CMK (cell line): Measurements from ENCODE around the gene A2M.

Experiments
- DNase-seq: peaks from one replicate; pipeline ENCODE4 v3.0.0-alpha.2; 2010; ENCODE audit warnings: low read depth

A2M gene

DNA sequence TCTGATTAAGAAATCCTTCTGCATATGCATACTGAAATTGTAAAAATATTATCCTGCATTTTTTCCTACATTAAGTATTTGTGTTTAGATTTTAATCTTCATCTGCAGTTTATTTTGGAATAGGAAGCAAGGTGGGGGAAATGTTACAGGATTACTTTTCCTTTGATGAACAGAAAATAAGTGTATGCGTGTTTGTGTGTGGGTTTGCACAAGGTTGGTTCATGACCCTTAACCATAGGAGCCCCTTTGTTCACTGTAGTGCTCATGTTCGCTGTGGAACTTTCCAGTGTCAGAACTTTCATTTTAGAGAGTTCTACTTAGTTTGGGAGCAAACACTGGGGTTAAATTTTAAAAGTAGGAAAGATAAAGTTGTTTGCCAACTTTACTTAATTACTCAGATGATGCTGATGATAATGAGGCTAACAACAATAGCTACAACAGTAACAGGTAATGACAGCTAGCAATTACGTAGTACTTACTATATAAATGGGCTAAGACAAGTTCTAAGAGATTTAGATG, 6.4 kb upstream of the A2M start:
- no peak for DNase-seq

DNA sequence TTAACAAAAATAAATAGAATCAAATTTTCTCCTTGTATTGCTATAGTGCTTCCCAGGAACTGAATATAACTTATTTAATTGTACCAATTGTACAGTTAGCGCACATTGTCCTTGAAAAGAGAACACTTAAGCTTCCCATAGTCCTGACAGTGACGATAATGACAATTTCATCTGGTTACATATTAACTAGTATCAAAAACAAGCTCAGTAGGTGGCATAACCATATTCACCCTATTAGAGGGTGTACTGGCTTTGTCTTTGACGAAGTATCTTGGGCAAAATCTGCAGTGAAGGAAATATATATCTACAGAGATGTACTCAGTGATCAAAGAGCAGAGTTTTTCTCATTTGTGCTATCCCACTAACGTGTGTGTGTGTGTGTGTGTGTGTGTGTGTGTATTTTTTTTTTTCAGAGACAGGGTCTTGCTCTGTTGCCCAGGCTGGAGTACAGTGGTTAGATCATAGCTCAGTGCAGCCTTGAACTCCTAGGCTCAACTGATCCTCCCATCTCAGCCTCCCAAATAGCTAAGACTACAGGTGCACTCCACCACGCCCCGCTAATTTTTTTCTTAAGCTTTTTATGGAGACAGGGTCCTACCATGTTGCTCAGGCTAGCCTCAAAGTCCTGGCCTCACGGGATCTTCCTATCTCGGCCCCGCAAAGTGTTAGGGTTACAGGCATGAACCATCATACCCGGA, 4.9 kb upstream of the A2M start:
- DNase-seq = no peak

DNA sequence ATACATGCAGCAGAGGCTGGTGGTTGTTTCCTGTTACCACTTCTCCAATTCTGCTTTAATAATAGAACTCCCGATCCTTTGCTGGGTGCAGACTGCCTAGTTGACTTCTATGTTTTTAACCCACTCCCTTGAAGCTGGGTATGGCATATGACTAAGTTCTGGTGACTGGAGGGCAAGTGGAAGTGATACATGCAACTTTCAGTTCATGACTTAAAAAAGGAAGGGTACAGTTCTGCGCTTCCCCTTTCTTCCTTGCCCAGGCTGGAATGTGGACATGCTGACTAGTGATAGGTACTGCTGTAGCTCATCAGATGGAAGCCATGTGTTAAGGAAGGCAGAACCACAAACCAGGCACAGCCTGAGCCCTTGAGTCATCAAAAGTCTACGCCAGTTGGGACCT, 2.4 kb upstream of the A2M start:
- DNase-seq = peak; percentile 75

DNA sequence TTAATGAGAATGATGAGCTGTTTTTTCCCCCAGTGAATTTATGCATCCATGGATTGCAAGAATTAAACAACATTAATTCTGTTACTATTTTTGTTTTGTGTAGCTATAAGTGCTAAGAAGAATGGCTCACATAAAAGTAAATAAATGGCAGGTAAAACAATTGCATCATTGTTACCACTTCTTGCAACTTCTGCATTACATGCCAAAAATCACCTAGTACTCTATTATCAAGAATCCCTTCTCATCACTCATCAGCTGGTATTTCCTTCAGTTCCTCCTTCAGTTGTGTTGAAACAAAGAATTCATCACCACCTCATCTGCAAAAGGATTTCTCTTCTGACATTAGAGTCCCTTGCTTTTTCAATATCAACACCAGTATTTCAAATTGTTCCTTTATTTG, 773 bp downstream of the A2M start:
- DNase-seq = no peak

DNA sequence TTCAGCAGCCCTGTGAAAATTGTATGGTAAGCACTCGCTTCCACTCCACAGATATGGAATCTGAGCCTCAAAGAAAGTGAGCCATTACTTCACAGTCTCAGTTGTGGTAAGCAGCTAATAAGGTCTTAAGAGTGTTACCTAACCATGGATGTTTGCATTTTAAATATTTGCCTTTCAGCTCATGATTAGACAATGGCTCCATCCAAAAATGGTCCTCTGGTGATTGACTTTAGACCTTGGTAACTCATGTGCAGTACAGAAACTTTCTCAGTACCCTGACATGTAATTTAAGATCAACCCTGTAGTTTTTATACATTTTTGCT, 1.8 kb downstream of the A2M start:
- DNase-seq = no peak

DNA sequence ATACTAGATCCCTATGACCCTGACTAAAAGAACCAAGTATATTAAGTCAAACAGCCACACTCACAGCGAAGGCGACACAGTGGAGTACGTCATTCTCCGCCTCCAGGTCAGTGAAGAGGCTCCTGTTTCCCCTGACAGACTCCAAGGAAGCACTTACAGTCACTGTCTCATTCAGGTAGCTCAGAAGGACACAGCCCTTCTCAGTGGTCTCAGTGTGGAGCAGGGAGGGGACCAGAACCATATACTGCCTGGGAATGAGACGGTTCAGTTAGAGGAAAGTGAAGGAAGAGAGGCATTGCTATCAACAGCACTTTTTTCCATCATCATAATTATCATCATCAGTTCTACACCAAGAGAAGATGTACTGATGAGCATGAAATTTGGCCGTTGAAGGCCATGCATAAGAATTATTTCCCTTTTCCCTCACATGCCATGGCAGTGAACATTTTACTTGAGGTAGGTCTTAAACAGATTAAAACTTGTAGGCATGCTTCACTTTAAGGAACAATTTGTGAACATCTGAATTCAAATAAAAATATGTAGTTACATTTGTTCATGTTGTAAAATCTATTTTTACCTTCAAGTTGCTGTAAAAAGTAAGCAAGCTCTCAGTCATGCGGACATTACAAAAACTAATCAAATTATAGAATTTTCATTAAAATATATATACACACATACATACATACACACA, 2.3 kb downstream of the A2M start:
- no peak for DNase-seq

DNA sequence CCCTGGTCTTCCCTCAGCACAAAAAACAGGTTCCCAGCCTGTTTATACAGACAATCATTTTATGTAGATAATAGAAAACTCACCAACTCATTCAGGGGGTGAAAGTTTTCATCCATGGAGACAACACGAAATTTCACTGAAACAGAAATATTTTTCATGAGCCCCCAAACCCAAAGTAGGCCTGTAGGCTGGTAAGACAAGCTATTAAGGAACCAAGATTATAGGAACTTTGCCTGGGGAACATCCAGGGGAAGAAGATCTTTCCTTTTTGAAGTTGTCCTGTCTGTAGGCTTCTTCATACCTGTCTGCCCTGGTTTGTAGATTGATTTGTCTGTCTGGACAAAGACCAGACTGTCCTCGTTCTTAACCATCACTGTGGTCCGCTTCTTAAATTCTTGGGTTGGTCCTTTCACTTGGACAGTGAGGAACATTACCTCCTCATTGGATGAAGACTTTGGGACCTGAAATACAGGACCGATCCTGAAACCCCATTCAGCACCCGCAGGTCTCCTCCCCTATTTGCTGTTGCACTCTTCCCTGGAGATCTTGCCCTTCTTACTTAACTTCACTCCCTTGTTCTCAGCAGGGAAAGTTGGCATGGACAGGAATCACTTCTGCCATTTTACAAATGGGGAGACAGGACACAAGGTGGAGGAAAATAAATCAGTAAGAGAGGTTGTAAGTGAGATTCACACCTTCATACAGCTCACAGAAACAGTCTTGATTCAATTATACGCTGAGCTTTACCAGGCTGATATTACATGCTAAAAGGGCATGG, 3.5 kb downstream of the A2M start:
- DNase-seq = no peak

DNA sequence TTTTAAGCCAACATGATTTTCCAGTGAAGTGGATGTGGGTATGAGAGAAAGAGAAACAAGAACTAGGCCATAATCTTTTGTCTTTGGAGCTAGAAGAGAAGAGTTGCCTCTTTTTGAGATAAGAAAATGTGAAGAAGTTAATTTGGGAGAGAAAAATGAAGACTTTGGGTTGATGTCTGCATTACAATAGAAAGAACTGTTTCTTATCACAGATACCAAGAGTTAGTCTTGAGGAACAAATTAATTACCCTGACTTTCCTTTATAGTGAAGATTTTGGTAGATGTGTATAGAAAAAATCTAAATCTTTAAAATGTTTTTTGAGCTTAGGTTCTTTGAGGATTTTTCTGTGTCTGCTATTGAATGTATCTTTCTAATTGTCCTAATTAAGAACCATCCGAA, 4.2 kb downstream of the A2M start:
- no peak for DNase-seq

DNA sequence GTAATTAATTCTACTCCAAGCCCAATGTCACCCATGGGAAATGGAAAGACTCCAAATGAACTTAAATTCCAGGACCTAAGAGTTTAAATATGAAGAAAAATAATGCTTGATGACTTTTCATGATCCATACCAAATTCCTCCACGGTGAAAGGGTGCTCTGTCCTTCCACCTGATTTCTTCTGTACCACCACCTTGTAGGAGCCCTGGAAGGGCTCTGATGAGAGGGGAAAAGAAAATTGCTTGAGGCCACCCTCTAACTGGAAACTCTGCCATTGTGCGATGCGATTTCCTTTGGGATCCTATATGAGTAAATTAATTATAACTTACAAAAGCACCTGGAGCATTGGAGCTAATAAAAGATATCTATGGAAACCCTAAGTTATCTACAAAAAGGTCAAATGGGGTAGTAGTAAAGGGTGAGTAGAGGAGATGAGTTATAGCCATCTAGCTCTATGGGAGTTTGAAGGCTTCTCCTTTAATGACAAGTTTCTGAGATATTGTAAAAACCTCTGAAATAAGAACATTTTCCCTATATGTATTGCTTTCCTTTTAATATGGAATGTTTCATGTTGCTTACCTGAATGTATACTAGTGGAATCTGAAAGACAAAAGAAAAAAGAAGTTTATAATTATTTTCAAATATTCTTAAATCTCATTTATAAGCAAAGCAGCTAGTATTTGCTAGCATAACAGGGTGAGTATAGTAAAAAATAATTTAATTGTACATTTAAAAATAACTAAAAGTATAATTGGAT, 5.8 kb downstream of the A2M start:
- DNase-seq = no peak

DNA sequence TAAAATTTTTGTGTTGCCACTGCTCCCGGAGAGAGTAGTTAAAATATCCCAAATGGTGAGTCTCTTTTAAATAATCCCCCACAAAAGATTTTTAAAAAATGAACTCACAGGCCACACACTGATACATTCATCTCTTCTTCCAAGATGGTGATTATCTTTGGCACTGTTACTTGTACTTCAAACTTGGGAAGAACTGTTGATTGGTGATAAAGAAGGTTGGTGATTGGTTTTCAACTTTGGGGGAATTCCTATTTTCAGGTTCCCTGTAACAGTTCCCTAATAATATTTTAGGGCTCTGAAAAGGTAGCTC, 6.6 kb downstream of the A2M start:
- DNase-seq = no peak

DNA sequence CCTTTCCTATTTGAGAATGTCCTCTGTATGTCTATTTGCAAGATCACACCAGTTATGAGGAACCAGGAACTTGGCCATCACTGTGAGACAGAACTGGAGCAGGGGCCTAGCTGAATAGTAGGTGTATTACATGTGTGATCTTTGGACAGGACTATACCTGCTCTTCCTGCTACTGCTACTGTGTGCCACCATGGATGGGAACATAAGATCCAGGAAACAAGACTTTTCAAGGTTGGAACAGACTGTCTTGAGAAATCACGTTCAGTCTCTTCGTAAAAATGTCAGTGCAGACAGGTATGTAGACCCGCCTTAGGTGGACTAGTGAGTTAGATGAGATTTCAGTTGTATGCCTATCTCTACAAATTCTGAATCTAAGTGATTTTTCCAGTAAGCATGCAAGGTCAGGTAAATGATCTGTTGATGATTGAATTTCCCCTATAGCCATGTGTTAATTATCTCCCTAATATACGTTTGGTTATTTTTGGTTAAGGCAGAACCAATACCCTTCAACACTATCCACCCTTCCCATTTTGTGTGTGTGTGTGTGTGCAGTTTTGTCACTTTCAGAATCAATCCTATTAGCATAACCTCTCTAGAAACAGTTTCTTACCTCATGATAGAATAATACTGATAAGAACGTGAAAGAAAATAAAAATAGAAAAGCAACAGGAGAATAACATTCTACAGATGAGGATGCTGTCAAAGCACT, 7.1 kb downstream of the A2M start:
- no peak for DNase-seq

DNA sequence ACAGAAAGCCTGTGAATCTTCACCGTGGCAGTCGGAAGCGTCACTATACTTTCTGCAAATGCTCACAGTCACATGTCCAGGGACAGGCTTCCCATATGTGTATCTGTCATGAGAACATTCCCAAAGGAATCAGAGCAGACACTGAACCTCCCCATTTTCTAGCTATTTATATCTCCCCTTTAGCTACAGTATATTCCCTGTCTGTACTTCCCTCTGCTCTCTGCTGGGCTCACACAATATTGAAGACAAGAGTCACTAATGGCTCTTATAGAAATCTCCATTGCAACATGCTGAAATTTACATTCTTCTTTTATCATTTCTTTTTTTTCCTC, 8.2 kb downstream of the A2M start:
- DNase-seq = no peak

DNA sequence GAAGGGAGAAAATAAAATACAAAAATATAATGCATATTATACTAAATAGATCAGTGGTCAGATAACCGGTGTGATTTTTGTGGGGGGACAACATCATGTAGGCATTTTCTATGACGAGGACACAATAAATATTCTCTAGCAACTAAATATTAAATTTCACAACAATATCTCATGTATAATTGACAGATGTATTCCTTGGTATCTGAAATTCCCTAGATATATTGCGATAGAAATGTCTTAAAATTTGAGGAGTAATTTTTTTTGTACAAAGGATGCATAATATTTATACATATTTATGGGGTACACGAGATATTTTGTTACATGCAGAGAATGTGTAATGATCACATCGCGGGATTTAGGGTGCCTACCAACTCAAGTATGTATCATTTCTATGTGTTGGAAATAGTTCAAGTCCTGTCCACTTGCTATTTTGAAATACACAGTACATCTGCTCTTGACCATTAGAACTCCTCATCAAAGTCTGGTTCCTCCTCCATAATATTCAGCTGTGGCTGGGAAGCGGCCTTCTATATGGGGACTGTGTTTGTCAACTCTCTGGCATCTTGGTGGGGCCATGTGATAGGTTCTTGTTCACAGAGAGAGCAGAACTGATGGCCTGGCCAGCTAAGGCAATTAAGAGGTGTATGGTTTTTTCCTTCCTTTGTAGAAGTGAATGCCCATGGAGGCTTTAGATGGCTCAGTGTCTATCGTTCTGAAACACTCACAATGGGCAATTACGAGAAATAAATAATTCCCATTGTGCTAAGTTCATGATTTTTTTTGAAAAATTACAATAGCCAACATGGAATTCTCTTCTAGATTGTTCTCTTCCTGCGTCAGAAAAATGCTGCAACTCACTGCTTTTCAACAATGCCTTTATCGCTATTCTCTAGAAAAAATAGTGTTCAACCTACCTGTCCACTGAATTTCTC, 8.8 kb downstream of the A2M start:
- DNase-seq = no peak

DNA sequence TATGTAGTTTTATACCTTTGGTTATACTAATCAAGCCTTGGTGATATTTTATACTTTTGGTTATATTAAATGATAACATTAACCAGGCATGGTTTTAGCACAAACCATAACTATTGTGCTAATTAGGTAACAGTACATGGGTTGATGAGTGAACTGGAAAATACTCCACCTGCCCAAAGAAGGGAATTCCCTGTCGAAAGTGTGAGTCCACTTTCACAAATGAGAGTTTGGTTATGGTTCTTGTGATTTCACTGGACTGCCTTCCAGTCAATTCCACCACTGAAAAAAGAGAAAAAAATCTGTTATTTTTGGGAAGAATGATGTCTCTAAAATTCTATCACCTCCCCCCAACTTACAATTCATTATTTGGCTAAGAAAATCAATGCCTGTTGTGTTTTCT, 9.7 kb downstream of the A2M start:
- no peak for DNase-seq

DNA sequence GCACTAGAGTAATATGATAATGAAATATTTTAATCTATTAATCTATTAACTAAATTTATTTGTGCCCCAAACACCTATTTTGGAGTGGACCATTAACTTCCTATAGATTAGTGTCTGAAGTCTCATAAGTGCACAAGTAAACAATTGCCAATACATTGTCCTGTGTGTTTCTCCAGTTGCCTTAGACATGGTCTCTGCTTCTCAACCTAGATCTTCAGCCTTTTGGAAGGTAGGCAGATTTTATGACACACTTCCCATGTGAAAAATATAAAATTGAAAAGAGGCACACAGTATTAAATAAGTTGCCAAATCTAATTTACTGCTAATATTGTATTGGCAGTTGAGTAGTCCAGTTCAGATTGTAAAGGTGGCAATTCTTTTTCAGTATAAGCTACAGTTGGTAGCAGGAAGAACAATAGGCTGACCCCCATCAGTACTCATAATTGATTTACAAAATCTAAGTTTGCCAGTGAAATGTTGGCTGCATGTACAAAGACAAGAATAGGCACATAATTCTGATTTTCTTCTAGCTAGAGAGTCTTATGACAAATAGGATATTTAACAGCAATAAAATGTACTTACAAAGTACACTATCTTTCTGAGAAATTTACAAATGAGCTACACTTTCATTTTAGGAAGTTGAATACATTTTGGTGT, 10.8 kb downstream of the A2M start:
- no peak for DNase-seq

DNA sequence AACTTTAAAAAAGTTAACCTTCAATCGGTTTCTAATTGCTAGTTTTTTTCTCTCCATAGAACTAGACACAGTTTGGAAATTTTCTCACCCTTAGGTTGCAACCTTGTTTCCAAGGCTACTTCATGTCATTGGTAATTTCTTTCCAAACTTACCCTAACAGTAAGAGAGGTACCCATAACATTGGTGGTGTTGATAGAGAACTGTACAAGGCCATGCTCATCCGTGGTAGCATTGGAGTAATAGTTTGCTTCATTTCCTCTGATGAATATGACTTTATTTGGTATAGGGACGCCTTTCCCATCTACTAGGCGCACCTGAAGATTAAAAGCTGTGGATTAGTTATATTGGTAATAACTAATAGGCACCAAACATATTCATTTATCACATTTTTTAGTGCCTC, 11.6 kb downstream of the A2M start:
- no peak for DNase-seq

DNA sequence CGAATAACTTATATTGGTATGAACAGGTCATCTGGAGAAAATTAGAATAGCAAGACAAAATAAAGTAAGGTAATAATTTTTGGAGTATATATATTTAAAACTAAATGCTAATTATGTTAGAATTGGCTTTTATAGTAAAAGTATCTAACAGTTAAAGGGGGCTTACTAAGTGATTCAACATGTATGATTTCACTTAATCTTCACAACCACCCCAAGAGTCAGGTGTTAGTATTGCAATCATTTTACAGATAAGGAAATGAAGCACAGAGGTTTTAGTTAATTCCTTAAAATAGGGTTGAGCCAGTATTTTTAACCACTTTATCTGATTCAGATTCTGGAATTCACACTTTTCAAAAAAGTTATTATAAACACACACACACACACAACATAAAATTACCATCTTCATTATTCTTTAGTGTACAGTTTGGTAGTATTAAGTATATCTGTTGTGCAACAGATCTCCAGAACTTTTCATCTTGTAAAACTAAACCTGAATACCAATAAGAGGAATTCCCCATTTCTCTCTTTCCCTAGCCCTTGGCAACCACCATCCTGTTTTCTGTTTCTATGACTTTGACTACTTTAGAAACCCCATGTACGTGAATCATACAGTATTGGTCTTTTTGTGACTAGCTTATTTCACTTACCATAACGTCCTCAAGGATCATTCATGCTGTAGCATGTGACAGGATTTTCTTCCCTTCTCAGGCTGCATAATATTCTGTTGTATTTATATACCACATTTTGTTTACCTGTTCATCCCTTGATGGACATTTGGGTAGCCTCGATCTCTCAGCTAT, 12.5 kb downstream of the A2M start:
- DNase-seq = no peak

DNA sequence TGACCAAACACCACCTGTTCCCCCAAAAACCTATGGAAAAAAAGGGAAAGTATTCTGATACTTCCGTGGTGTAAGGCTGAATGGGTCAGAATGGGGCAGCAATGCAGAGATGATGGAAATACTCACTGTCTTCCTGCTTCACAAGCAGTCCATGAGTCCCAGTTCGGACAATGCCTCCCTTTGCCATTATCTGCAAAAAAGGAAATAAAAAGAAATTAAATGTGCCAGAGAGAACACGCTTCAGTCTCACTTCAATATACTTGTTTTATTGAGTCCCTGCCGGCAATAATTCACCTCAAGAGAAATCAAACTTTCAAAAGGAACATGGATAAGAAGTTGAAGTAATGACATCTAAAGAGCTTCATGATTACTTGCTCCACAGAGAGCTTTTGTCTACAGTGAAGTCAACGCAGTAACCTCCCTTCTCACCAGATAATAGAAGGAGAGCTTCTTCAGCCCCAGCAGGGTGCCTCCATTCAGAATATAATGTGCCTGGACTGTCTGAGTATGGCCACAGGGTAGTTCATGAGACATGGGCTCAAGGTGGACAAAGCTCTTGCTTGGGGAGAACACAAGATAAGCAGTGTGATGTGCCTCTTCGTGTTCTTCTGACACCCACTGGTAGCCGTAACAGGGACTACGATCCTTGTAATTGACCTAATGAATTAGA, 14.6 kb downstream of the A2M start:
- no peak for DNase-seq

DNA sequence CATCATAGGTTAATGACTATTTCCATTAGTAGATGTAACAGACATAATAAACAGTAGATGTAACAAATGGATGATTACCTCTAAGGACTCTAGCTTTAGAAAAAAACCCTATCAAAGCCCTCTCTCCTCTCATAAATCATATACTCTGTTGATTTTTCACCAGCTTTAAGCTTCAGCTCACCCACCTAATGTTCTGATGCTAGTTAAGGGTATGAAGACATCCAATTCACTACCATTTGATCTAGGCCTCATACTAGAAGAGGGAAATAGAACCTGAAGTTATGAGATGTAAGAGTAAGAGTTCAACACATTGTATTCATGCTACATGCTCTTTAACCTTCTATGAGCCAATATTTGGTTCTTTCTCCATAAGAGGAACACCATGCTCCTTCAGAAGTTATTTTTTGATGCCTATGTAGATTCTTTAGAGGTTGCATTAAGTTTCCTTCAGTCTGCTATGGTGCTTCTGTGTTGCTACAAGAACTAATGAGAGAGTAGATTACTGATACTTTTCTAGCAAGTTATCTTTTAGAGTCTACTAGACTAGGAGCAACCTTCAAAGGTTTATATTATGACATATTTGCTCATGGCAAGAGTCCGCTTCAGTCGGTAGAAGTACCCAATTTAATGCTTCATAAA, 16.0 kb downstream of the A2M start:
- no peak for DNase-seq
